Uterine smooth muscle cell (primary cell): ENCODE measurements around the gene PEX11B. TPM values are rescaled to one million over a fixed set of nuclear protein-coding genes. Genes with fewer than 3 reads are reported as not detected.

ENCODE experiments used
- total RNA-seq: library from RNA; depleted of rRNA; stranded (reverse); fragments of >200 nt; gene quantifications from 2 replicates; pipeline ENCODE4 v1.2.3, GENCODE V29; 2014

PEX11B gene
- 23.7 and 29.0 TPM in 2 replicates for total RNA-seq

DNA sequence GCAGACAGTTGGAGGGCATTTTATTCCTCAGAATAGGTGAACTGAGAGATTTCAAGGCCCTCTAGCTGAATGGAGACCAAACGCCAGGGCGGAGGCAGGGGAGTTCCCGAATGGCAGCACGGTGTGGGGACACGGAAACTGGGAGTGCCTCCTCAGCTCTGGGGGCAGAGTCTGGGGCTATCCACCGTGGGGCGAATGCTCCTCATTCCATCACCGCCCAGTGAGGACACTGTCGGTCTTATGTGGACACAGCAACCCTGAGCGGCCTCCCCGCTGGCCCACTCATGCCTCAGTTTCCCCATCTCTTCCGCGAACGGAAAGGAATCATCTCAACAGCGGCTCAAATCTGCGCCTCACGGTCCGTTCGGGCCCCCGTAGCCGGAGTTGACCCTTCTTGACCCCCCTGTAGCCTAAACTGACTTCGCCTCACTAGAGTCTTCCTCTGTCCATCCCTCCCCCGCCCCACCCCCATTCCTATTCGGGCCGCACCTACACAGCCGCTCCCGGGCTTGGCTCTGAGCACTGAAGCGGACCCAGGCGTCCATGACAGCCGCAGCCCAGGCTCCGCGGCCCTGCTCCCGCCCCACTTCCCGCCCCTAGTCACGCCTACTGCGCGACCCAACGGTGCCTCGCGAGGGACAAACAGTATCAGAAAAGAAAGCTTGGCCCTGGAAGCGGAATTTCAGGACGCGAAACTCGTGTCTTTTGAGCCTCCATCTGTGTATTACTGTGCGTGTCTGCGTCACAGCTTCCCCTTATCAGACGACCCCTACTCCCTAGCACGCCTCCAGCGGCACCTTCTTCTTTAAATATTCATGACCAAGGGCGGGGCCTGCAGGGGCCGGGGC, at the start of gene PEX11B:
TSS of gene PEX11B (minus strand) at position 574 of the 848 bp plus-strand sequence. CDS start at position 545, 29 bp downstream.

DNA sequence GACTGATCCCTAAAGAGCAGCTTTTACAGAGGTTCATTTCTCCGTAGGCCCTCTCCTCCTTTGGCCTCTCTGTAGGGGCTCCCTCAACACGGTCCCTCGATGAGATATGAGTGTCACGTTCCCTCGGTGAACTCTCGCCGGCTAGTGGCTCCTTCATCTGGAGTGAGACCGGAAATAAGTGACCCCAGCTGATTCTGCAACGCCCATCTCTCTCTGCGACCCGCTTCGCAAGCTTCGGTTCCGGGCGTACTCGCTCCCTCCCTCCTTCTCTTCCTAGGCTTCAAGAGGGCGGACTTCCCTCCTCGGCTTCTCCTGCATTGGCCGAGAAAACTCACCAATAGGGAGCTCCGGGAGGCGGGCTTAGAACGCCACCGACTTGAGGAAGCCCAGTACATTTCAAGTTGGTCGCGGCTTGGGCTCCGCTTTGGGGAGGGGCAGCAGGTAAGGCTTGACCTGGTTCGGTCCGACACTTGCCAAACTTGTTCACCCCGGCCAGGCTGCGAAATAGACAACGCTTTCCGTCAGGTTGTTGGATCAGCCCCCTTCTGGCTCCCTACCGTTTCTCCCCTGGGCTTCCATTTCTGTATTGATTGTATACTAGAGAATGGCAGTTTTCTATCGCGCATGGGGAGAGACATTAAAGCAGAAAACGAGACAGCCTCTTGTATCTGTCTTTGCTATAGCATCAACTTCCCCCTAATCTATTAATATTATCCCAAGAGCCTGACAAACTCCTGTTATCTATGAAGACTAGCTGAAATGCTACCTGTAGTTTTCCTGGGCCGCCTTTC, 46.0 kb upstream of the PEX11B start, which contains the start of the genes ANKRD34A and POLR3GL:
TSS of gene ANKRD34A (minus strand) at position 248 of the 791 bp plus-strand sequence. CDS start 2,816 bp downstream, outside the sequence.
TSS of gene POLR3GL (plus strand) at position 363 of the 791 bp plus-strand sequence. CDS start 10,176 bp downstream, outside the sequence.

GRCh38 chr1:145957443-145958319, 39.2 kb upstream of the PEX11B start, which contains the start of gene LIX1L:
LIX1L (minus strand) TSS chr1:145958017; CDS start chr1:145957927, 90 bp downstream.

GRCh38 chr1:145927063-145927886, 8.8 kb upstream of the PEX11B start, which contains the start of gene RBM8A:
RBM8A (minus strand) TSS chr1:145927484; CDS start chr1:145927426, 58 bp downstream.

DNA sequence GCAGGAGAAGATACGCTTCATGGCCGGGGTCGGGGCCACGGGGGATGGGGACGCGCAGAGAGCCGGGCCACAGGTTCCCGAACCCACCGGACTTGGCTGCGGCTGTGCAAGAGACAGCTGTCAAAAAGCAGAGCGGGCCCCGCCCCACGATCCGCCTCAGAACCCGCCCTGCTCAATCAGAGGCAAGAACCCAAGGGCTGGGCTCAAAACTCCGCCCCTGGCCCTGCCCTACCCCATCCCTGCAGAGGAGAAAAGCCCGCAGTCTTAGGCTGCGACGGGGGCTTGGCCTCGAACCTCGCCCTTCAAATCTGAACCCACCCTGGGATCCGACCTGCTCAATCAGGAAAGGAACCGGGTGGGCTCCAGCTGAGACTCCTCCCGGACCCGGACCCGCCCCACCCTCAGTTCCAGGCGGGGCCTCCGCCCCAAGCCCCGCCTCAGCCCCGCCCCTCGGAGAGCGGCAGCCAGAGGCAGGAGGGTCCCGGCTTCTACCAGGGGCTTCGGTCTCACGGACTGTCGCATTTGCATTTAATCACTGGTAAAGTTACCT, 32.7 kb downstream of the PEX11B start, which contains the start of gene ANKRD35:
TSS of gene ANKRD35 (minus strand) at position 129 of the 550 bp plus-strand sequence. CDS start at position 21, 108 bp downstream.

Other genes starting within 250 kb of the PEX11B start
- 0.50 and 1.00 TPM in 2 replicates for gene PDZK1, start 211.3 kb downstream of the PEX11B start, total RNA-seq
- 0.12 TPM in 1 of 2 replicates, not detected in the other for gene CD160, start 199.2 kb downstream of the PEX11B start, total RNA-seq
- gene RNF115, start 94.6 kb downstream of the PEX11B start, total RNA-seq, result 19.9 and 24.3 TPM in 2 replicates
- 42.9 and 49.2 TPM in 2 replicates for gene POLR3C, start 94.5 kb downstream of the PEX11B start, total RNA-seq
- 2.7 and 3.3 TPM in 2 replicates for gene NUDT17, start 73.1 kb downstream of the PEX11B start, total RNA-seq
- 6.3 and 7.7 TPM in 2 replicates for gene PIAS3, start 59.6 kb downstream of the PEX11B start, total RNA-seq
- gene ANKRD35, start 32.9 kb downstream of the PEX11B start, total RNA-seq, result 2.1 and 2.5 TPM in 2 replicates
- gene ITGA10, start 8.7 kb downstream of the PEX11B start, total RNA-seq, result 0.37 and 1.2 TPM in 2 replicates
- gene RBM8A, start 8.8 kb upstream of the PEX11B start, total RNA-seq, result 110 and 207 TPM in 2 replicates
- 17.6 and 19.5 TPM in 2 replicates for gene LIX1L, start 39.3 kb upstream of the PEX11B start, total RNA-seq
- gene ANKRD34A, start 45.9 kb upstream of the PEX11B start, total RNA-seq, result 0.33 and 0.50 TPM in 2 replicates
- gene POLR3GL, start 46.0 kb upstream of the PEX11B start, total RNA-seq, result 16.8 and 18.2 TPM in 2 replicates
- 4.5 and 6.1 TPM in 2 replicates for gene TXNIP, start 77.9 kb upstream of the PEX11B start, total RNA-seq
- gene HJV, start 103.0 kb upstream of the PEX11B start, total RNA-seq, result not detected in 2 replicates
- gene NBPF10, start 226.1 kb upstream of the PEX11B start, total RNA-seq, result 3.4 and 5.4 TPM in 2 replicates